HG02840 (cell line): ENCODE data around the gene MRPL27.
A peak's percentile ranks its signal among the peaks of the same experiment; 100 is the strongest.
"Not testable (repeated sequence)": the region's sequence is repeated elsewhere in the genome, so short reads cannot be mapped to it uniquely, and the experiment has no call there.

Source experiments
- ATAC-seq: cut with Tn5 transposase; IDR thresholded peaks from one replicate; pipeline ENCODE4 v1.9.1; 2021; ENCODE audit warnings: mild to moderate bottlenecking, moderate library complexity, moderate number of reproducible peaks; ENCODE audit not compliant: unreplicated experiment, low FRiP score

Gene MRPL27

DNA sequence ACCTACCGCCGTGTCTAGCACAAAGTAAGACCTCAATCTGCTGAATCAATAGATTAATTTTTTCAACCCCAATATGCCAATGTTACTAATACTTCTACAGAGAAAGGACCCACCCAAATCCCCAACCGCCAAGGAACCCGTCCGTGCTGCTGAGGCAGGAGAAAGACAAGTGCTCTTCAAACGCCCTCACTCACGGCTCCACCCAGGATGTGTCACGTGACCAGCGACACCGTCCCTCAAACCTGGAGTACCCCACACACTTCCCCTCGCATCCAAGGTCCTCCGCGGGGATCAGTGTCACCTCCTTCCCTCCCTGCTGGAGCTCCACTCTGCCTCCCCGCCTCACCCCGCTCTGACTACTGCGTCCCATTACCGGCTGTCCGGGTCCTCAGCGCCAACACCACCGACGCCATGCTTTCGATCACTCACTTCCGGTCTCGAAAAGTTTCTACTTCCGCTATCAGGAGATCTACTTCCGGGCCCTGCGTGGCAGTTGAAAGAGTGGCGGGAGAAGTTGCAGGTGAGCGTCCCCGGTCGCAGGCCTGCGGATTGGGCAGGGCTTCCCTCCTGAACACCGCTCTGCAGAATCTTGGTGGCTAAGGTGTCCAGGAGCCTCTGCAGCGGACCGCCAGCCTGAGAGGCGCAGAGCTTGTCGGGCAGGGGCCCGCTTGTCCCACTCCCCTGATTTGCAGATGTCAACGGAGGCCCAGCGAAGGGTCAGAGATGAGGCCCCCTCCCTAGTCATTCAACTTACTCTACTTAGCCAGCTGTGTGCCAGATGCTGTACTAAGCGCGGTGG is at the start of gene MRPL27, which contains the start of gene EME1:
Gene MRPL27 (minus strand): TSS at position 427 of the 799 bp plus-strand sequence. CDS start 14 bp downstream, at position 413.
Gene EME1 (plus strand): TSS at position 472 of the 799 bp plus-strand sequence. CDS start 1,980 bp downstream, outside the sequence.
- ATAC-seq = peak; percentile 86

DNA sequence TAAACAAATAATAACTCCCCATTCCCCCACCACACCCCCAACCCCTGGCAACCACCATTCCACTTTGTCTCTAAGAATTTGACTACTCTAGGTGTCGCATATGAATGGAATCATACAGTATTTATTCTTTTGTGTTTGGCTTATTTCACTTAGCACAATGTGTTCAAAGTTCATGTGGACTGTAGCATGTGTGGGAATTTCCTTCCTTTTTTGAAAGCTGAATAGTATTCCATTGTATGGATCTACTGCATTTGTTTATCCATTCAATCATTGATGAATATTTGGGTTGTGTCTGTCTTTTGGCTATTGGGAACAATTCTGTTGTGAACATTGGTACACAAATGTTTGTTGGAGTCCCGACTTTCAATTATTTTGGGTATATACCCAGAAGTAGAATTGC is 49.8 kb upstream of the MRPL27 start:
- ATAC-seq = no peak

DNA sequence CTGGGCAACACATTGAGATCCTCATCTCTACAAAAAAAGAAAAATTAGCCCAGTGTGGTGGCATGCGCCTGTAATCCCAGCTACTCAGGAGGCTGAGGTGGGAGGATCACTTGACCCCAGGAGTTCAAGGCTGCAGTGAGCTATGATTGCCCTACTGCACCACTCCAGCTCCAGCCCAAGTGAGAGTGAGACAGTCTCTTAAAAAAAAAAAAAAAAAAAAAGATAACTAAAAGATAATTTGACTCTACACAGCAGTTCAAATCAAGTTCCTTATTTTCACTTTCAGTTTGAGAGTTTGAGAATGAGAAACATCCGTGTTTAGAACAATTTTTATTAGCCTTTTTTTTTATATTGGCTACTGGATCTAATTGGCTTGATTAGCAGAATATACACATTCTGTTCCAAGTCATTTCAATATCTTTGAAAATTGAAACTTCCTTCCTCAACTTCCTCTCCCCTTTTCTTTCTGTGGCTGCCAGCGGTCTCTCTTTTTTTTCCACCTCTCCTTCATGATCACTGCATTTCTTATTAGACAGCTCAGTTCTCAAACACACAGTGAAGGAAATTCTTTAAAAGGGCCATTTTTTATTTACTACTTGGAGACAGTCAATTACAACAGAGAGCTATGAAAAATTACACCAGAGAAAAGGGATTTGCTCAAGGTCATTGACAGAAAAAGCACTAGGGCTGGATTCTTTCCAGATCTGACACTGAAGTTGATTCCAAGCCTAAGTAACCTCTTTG is 48.5 kb upstream of the MRPL27 start:
- ATAC-seq = no peak

DNA sequence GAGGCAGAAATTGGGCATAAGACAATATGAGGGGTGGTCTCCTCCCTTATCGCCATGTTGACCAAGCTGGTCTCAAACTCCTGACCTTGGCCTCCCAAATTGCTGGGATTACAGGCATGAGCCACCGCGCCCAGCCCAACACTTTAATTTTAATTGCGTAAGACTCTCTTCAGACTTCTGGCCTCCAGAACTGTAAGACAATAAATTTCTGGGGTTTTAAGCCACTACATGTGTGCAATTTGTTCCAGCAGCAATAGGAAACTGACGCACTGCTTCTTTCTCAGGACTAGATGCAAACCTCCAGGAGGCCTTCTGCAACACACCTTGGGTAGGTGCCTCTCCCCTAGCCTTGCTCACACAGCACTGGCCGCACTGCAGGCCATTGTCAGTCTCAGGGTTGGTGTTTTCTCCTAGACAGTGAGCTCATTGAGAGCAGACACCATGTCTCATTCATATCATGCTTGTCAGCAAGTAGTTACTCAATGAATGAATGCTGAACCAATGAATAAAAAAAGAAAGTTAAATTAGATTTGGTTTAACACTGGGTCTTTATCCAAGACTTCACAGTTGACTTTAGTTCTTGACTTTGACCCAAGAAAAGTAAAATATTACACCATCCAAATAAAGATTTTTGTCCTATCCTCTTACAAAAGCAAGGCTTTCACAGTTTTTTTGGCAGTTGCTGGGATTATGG is 47.6 kb upstream of the MRPL27 start:
- ATAC-seq = no peak

DNA sequence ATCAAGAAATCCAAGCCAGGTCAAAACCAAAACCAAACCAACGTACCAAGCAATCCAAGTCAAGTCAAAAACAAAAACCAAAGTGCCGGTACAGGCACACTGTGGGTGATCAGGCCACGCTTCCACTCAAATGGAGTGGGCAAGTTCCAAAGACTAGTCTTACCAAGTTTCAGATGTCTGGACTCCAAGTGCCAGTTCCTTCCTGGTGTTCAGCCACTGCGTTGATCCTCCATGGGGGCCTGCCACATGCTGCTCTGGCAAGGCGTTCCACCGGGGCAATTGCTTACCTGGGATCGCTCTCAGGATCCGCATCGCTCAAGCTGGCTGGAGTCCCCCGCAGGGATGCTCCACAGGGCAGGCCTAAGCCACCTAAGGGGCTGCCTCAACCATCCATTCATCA is 46.6 kb upstream of the MRPL27 start:
- ATAC-seq = not testable (repeated sequence)

DNA sequence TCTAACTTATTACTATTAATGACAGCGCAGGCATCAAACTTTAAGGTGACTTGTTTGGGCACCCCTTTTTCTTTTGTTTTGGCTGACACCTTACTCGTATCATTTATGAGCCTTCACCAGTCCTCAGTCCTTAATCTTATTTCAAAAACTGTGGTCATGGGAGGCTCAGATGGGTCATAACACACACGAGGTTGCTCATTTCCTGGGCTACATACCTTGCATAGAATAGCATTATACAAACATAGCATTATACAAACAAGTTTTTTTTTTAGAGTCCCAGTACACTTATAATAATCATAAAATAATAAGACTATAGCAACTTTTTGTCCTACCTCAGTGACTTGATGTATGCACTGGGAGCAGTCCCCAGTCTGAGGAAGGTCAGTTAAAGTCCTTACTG is 41.8 kb upstream of the MRPL27 start:
- ATAC-seq = no peak

DNA sequence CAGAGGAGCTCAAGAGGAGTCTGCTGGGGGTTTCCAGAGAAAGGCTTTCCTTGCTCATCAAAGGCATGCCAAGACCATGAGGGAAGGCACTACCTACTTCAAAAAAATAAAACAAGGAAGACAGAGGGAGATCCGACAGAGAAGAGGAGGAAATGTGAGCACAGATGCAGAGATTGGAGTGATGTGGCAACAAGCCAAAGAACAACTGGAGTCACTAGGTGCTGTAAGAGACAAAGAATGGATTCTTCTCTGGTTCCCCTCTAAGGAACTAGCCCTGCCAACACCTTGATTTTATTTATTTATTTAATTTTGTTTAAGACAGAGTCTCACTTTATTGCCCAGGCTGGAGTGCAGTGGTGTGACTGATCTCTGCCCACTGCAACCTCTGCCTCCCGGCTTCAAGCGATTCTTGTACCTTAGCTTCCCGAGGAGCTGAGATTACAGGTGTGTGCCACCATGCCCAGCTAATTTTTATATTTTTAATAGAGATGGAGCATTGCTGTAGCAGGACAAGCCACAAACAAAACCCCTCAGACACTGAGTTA is 39.3 kb upstream of the MRPL27 start:
- ATAC-seq = no peak

DNA sequence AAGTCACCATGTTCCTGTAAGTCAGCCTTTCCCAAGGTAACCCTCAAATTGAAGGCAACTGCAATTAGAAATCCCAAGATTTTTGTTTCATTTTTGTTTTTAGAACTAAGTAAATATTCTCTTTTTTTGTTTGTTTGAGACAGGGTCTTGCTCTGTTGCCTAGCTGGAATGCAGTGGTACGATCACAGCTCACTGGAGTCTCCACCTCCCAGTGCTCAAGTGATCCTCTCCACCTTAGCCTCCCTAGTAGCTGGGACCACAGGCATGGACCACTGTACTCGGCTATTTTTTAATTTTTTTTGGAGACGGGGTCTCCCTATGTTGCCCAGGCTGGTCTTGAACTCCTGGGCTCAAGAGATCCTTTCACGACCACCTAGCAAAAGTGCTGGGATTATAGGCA is 34.9 kb upstream of the MRPL27 start:
- no peak for ATAC-seq

DNA sequence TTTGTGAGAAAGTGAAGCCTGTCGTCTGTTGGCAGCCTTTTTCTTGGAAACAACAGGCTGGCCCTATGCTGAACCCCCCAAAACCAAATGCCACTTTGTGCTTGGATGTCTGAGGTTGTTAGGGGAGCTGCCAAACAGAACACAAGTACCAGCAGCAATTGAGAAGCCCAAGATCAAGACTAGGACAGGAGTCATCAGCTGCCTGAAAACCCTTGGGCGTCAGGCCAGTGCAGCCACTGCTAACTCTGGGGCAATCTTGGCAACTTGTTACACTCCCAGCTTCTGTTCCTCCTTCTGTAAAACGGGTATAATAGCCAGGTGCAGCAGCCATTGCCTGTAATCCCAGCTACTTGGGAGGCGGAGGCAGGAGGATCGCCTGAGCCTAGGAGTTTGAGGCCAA is 33.6 kb upstream of the MRPL27 start:
- ATAC-seq = no peak

DNA sequence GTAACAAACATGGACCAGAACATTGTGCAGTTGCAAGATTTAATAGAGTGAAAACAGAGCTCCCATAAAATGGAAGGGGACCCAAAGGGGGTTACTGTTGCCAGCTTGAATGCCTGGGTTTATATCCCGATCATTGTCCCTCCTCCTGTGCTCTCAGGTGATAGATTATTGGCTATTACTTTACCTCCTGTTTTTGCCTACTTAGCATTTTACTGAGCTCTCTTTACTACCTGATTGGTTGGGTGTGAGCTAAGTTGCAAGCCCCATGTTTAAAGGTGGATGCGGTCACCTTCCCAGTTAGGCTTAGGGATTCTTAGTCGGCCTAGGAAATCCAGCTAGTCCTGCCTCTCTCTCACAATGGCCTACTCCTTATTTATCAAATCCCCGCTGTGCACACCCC is 32.4 kb upstream of the MRPL27 start:
- ATAC-seq = not testable (repeated sequence)

DNA sequence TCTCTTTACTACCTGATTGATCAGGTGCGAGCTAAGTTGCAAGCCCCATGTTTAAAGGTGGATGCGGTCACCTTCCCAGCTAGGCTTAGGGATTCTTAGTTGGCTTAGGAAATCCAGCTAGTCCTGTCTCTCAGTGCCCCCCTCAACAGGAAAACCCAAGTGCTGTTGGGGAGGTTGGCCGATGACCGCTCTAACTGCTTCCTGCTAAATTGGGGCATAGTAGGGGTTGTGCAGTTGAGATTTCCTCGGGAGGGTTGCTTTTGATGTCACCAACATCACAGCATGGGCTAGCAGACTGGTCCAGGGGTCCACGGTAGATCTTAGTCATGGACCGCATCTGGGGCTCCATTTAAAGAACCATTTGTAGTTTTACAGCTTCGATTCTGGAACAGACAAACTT is 26.6 kb upstream of the MRPL27 start:
- not testable (repeated sequence) for ATAC-seq

DNA sequence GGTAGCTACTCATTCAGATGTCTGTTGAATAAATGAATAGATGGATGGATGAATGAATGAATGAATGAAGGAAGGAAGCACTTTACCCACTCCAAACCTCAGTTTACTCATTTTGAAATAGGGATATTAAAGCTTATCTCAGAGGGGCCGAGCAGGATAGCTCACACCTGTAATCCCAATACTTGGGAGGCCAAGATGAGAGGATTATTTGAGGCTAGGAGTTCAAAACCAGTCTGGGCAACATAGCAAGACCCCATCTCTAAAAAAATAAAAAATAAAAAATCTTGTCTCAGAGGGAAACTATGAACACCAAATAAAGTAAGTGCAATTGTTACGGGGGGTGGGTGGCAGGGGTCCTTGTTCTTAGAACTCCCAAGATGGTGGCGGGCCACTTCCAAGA is 25.7 kb upstream of the MRPL27 start:
- not testable (repeated sequence) for ATAC-seq

DNA sequence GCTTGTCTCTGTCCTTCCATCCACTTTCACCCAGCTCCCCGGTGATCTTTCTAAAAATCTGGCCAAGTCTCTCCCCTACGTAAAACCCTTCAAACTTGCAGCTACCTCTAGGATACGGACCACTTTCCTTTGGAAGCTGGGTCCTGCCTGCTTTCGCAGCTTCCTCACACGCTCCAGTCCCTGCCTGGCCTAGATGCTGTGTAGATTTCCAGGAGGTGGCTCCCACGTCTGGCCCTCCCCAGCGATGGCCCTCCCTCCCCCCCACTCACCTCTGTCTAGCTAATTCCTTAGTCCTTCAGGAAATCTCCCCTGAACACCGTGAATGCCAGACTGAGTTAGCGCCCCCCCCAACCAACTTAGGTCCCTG is 24.9 kb upstream of the MRPL27 start:
- no peak for ATAC-seq

DNA sequence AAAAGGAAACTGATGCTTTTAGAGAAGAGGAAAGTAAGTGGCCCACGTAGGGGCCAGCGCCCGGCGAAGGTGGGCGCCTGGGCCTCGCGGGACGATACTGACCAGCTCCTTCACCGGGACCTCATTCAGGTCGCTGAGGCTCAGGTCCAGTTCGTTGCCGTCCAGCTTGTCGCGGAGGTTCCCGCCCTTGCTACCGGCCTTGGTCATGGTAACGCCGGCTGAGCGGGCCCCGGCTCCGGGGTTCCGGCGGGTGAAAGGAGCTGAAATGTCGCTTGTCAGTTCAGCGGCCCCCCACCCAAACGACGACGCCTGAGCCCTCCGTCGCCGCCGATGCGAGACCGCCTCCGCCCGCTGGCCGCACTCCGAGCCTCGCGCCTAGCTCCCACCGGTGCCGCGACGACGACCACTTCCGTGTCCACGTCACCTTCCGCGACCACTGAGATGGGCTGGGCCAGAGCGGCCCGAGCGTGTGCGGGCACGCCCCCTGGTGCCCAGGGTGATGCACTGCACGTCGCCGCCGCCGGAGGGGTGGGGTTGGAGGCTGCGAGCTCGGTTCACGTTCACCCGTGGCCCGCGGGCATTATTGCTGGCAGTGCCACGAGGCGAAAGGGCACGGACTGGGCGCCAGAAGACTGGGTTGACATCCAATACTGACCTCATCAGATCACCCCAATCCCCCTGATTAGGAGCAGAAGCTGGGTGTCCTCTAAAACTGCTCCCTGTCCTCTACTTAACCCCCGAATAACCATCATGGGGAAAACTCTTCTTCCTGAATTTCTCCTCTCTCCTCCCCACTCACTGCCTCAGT is 24.3 kb upstream of the MRPL27 start, which contains the start of gene LRRC59:
Gene LRRC59 (minus strand): TSS at position 413 of the 808 bp plus-strand sequence. CDS start 206 bp downstream, at position 207.
- ATAC-seq = peak; percentile 94

DNA sequence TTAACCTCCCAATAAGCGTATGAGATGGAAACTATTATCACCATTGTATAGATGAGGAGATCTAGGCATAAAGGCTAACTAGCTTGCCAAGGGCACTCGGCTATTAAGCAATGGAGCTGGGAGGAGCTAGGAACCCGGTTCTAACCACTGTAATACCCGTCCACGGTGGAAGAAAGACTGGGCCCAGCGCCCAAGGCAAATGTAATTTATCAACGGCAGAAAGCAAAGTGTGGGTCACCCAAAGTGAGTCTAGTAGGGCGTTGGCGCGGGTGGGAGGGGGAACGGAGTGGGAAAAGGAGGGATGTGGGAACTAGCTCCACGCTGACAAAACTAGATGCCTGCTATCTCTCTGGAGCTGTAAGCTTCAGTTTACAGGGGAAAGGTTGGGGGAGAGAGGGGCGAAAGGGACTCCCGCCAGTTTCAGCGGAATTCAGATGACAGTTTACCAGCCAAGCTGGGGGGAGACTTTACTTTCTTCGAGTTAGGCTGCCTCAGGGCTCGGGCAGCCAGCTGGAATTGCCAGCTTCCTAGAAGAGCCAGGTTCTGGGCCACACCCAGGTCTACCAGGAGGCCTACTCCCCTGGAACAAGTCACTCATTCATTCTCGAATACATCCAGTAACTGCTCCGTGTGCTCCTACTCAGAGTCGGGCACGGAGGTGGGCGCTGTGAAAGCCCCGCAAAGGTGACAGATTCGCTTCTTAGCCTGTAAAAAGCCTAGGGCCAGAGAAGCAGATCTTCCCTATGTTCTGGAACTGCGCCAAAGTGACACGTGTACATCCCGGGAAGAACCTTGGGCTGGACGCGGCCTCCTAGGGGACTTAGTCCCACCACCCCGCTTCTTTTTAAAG is 23.5 kb upstream of the MRPL27 start:
- no peak for ATAC-seq

DNA sequence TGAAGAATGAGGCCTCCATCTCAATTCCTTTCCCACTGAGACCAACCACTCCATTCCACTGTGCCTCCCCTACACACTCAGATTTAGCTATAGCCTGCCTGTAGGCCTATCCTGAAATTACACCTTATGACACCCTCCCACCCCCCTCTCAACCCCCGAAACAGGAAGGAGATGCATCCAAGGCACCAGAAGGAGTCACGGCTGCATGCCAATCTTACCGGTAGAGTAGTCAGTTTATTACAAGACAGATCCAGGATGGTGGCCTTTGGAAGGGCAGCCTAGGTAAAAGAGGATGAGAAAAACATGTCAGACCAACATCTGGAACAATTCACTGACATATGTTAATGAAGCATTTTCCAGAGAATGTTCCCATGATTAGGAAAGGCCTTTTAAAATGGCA is 21.7 kb upstream of the MRPL27 start:
- ATAC-seq = no peak

DNA sequence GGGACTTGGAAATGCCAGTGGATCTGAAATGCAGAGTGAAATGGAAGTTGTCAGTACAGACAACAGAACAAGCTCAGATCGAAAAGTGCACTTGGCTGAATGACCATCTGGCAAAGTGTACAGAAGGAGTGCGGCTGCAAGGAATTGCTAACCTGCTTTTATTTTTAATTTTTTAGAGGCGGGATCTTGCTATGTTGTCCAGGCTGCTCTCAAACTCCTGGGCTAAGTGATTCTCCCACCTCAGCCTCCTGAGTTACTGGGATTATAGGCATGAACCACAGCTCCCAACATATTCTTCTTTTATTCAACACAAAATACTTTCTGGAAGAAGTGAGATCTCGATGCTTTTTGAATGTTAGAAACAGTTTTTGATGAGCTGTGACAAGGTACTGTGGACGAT is 20.7 kb upstream of the MRPL27 start:
- no peak for ATAC-seq

DNA sequence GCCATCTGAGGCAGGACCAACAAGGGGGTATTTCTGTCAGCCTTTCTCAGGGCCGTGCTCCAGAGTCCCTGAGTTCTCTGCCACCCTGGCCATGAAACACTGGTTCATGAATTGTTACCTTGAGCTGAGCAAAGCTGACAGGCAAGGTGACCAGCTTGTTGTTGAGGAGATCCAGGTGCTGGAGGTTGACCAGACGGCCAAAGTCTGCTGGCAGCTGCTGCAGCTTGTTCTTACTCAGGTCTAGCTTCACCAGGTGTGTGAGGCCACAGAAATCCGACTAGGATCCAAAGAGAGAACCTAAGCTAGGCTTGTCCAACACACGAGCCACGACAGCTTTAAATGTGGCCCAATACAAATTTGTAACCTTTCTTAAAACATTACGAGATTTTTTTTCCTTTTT is 19.6 kb upstream of the MRPL27 start:
- no peak for ATAC-seq

DNA sequence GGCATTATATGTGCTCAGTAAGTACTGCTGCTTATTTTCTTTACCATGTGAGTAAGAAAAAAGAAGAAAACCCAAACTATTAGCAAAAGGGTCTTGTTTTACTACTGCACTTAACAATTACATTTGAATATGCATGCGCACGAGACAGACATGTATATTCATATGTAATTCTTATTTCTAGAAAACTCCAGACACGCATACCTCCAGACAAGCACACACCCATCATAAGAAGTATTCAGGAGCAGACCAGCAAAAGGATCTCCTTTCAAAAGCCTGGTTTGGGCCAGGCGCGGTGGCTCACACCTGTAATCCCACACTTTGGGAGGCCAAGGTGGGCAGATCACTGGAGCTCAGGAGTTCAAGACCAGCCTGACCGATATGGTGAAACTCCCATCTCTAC is 16.6 kb upstream of the MRPL27 start:
- ATAC-seq = no peak
